Activated naive CD4-positive, alpha-beta T cell treated with anti-CD3 and anti-CD28 coated beads, Interleukin-2, amount 10 ng/mL, durations not matched to agents 7 days and 5 days (primary cell): ENCODE results near the gene ARHGEF40.
A peak's percentile ranks its signal among the peaks of the same experiment; 100 is the strongest.

Source experiments
- CTCF ChIA-PET: fragments of 350-600 bp; sonication (Branson Sonifier 250); formaldehyde crosslinking; loops from one replicate; lab custom pipeline; 2021; ENCODE audit warnings: antibody characterized with exemption; lab: Charles Lee
- DNase-seq: peaks from one replicate; pipeline ENCODE4 v3.0.0-alpha.2; 2020
- H3K27ac Mint-ChIP-seq: one replicate; pipeline ENCODE4 v1.8.0; 2021; ENCODE audit warnings: mild to moderate bottlenecking, moderate library complexity, mixed read lengths
- H3K27me3 Mint-ChIP-seq: one replicate; pipeline ENCODE4 v1.8.0; 2021; ENCODE audit warnings: mild to moderate bottlenecking, mixed read lengths
- H3K36me3 Mint-ChIP-seq: one replicate; pipeline ENCODE4 v1.8.0; 2021; ENCODE audit warnings: mixed read lengths
- H3K4me1 Mint-ChIP-seq: one replicate; pipeline ENCODE4 v1.8.0; 2021; ENCODE audit warnings: mixed read lengths
- H3K4me3 Mint-ChIP-seq: one replicate; pipeline ENCODE4 v1.8.0; 2021; ENCODE audit warnings: mild to moderate bottlenecking, moderate library complexity, mixed read lengths
- H3K9me3 Mint-ChIP-seq: one replicate; pipeline ENCODE4 v1.8.0; 2021; ENCODE audit warnings: mixed read lengths

Gene ARHGEF40

DNA sequence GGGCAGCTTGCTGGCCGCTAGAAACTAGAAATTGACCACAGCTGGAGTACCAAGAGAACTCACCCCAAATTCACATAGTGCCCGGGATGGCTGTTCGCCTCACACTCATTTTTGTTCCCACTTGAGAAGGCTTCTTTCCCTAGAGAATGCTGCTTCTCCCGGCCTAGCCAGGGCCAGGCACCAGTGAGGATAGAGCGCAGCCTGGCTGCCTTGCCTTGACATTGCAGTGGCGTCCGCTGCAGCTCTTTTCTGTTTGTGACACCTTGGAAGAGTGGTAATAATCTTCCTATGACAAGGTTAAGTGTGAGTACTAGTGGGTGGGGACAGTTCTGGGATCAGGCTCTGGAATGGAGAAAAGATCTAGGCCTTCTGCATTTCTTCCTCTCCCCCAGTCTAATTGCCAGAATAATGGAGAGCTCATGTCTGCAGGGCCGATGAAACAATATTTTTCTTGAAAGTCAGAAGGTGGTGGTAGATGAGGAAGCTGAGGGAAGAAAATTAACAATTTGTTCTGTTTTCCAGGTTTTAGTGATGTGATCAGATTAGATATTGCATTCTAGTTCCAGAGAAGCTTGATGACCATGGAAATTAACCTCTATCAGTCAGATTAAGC is 34.5 kb downstream of the ARHGEF40 start:
- no peaks in the 10 kb centered on the region for H3K36me3 Mint-ChIP-seq
- H3K9me3 Mint-ChIP-seq: no peaks in the 10 kb centered on the region
- H3K27me3 Mint-ChIP-seq: peaks cover 25% of the 10 kb centered on the region
- CTCF ChIA-PET: interaction anchor here (0.7 to 13.9 kb wide), 35 partner anchors 8 to 388 kb away, joined by 3 to 208 read pairs (median 4); partner anchors contain the start of gene ARHGEF40
- H3K27ac Mint-ChIP-seq: peak overlapping the region; percentile 81
- peak overlapping the region; percentile 90 for H3K4me3 Mint-ChIP-seq
- peaks cover 32% of the 10 kb centered on the region for H3K4me1 Mint-ChIP-seq
- DNase-seq: peak; percentile 73

DNA sequence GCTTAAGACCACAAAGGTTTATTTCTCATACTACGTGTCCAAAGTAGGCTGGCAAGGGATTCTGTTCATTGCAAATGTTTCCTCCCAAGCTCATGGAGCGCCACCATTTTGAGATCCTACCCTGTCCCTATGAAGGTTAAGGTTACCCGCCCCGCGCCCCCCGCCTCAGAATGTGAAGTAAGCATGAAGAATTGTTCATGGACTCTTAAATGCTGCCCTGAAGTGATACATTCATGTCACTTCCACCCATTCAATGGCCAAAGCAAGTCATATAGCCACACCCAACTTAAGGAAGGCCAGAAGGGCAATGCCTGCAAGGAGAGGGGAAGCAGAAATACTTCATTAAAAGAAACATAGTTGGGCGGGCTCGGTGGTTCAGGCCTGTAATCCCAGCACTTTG is 35.0 kb downstream of the ARHGEF40 start:
- Mint-ChIP-seq H3K4me1 (peaks cover 30% of the 10 kb centered on the region), H3K27ac (no peak overlapping the region), H3K27me3 (peaks cover 20% of the 10 kb centered on the region), H3K36me3 (no peaks in the 10 kb centered on the region), H3K9me3 (no peaks in the 10 kb centered on the region), H3K4me3 (peak overlapping the region; percentile 90)
- CTCF ChIA-PET: interaction anchor here (0.8 to 13.9 kb wide), 29 partner anchors 8 to 388 kb away, joined by 3 to 208 read pairs (median 5); partner anchors contain the start of gene ARHGEF40
- DNase-seq: no peak

GRCh38 chr14:21106176-21106497 is 36.0 kb downstream of the ARHGEF40 start:
- H3K9me3 Mint-ChIP-seq: no peaks in the 10 kb centered on the region
- H3K4me1 Mint-ChIP-seq: peaks cover 31% of the 10 kb centered on the region
- no peaks in the 10 kb centered on the region for H3K36me3 Mint-ChIP-seq
- no peak for DNase-seq
- no peak overlapping the region for H3K4me3 Mint-ChIP-seq
- no peak overlapping the region for H3K27ac Mint-ChIP-seq
- CTCF ChIA-PET: interaction anchor here (1.0 to 13.9 kb wide), 6 partner anchors 9 to 91 kb away, joined by 3 to 208 read pairs (median 70); no protein-coding TSS in a partner anchor
- peaks cover 13% of the 10 kb centered on the region for H3K27me3 Mint-ChIP-seq

GRCh38 chr14:21106498-21107282 is 36.6 kb downstream of the ARHGEF40 start:
- Mint-ChIP-seq H3K4me3 (no peak overlapping the region), H3K9me3 (no peaks in the 10 kb centered on the region), H3K27me3 (peaks cover 7% of the 10 kb centered on the region), H3K36me3 (no peaks in the 10 kb centered on the region), H3K27ac (peak overlapping the region; percentile 56), H3K4me1 (peaks cover 31% of the 10 kb centered on the region)
- CTCF ChIA-PET: interaction anchor here (0.6 to 13.9 kb wide), 6 partner anchors 9 to 407 kb away, joined by 3 to 208 read pairs (median 37); no protein-coding TSS in a partner anchor
- peak; percentile 86 for DNase-seq

DNA sequence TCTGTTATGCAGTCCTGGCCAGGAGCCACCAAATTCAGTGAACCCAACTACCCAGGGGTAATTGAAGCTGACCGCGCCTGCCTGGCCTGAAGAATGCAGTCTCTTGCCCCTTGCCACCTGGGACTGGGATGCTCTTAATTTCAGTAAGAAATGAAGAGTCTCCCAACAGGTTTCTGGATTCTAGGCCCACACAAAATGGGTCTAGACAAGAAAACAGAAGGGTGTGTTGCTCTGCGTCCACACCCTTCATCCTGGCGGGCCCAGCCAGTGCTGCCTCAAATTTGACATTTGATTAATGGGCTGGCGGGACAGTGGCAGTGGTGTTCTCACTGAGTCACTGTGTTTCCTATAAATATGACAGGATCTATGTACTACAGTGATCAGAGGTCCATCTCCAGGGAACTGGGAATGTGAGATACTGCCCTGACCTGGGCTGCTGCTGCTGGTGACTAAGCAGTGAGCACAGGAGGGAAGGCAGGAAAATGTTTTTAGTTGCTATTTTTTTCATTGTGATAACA is 37.2 kb downstream of the ARHGEF40 start:
- H3K27me3 Mint-ChIP-seq: peaks cover 4% of the 10 kb centered on the region
- H3K36me3 Mint-ChIP-seq: no peaks in the 10 kb centered on the region
- no peaks in the 10 kb centered on the region for H3K9me3 Mint-ChIP-seq
- no peak overlapping the region for H3K27ac Mint-ChIP-seq
- peaks cover 27% of the 10 kb centered on the region for H3K4me1 Mint-ChIP-seq
- CTCF ChIA-PET: interaction anchor here (0.6 to 13.9 kb wide), 4 partner anchors 10 to 406 kb away, joined by 3 to 208 read pairs (median 4); no protein-coding TSS in a partner anchor
- no peak for DNase-seq
- H3K4me3 Mint-ChIP-seq: no peak overlapping the region

GRCh38 chr14:21108791-21109190 is 38.7 kb downstream of the ARHGEF40 start:
- CTCF ChIA-PET: interaction anchor here (1.0 to 13.9 kb wide), 6 partner anchors 13 to 94 kb away, joined by 3 to 208 read pairs (median 9); no protein-coding TSS in a partner anchor
- Mint-ChIP-seq H3K9me3 (no peaks in the 10 kb centered on the region), H3K4me3 (no peak overlapping the region), H3K36me3 (no peaks in the 10 kb centered on the region), H3K27ac (no peak overlapping the region), H3K27me3 (peaks cover 4% of the 10 kb centered on the region), H3K4me1 (peaks cover 14% of the 10 kb centered on the region)
- no peak for DNase-seq

GRCh38 chr14:21109377-21110138 is 39.5 kb downstream of the ARHGEF40 start:
- Mint-ChIP-seq H3K36me3 (no peaks in the 10 kb centered on the region), H3K9me3 (no peaks in the 10 kb centered on the region), H3K27ac (no peak overlapping the region), H3K27me3 (peaks cover 4% of the 10 kb centered on the region), H3K4me3 (no peak overlapping the region), H3K4me1 (peaks cover 13% of the 10 kb centered on the region)
- CTCF ChIA-PET: interaction anchor here (1.3 to 13.9 kb wide), 6 partner anchors 14 to 95 kb away, joined by 3 to 208 read pairs (median 9); no protein-coding TSS in a partner anchor
- DNase-seq: no peak

GRCh38 chr14:21112255-21112654 is 42.2 kb downstream of the ARHGEF40 start:
- Mint-ChIP-seq H3K36me3 (no peaks in the 10 kb centered on the region), H3K4me1 (peaks cover 2% of the 10 kb centered on the region), H3K9me3 (no peaks in the 10 kb centered on the region), H3K4me3 (no peak overlapping the region), H3K27ac (no peak overlapping the region), H3K27me3 (no peaks in the 10 kb centered on the region)
- CTCF ChIA-PET: interaction anchor here (1.7 to 13.9 kb wide), 2 partner anchors 20 to 97 kb away, joined by 6 to 208 read pairs; no protein-coding TSS in a partner anchor
- no peak for DNase-seq

- Mint-ChIP-seq H3K9me3 (no peaks in the 10 kb centered on the region), H3K4me1 (peaks cover 2% of the 10 kb centered on the region), H3K27ac (no peak overlapping the region), H3K4me3 (no peak overlapping the region), H3K36me3 (no peaks in the 10 kb centered on the region), H3K27me3 (no peaks in the 10 kb centered on the region)
- CTCF ChIA-PET: interaction anchor here (0.9 to 1.7 kb wide), 2 partner anchors 8 to 21 kb away, joined by 4 to 6 read pairs; no protein-coding TSS in a partner anchor
- no peak for DNase-seq
Measured at GRCh38 chr14:21113369-21113768, 43.3 kb downstream of the ARHGEF40 start.

GRCh38 chr14:21118933-21119332 is 48.8 kb downstream of the ARHGEF40 start:
- CTCF ChIA-PET: no interaction called here
- Mint-ChIP-seq H3K9me3 (no peaks in the 10 kb centered on the region), H3K4me1 (no peaks in the 10 kb centered on the region), H3K36me3 (no peaks in the 10 kb centered on the region), H3K27ac (no peak overlapping the region), H3K4me3 (no peak overlapping the region), H3K27me3 (peaks cover 17% of the 10 kb centered on the region)
- no peak for DNase-seq

GRCh38 chr14:21120686-21121085 is 50.6 kb downstream of the ARHGEF40 start:
- Mint-ChIP-seq H3K4me3 (no peak overlapping the region), H3K36me3 (no peaks in the 10 kb centered on the region), H3K4me1 (no peaks in the 10 kb centered on the region), H3K9me3 (peaks cover 4% of the 10 kb centered on the region), H3K27me3 (peaks cover 17% of the 10 kb centered on the region), H3K27ac (no peak overlapping the region)
- CTCF ChIA-PET: no interaction called here
- no peak for DNase-seq

DNA sequence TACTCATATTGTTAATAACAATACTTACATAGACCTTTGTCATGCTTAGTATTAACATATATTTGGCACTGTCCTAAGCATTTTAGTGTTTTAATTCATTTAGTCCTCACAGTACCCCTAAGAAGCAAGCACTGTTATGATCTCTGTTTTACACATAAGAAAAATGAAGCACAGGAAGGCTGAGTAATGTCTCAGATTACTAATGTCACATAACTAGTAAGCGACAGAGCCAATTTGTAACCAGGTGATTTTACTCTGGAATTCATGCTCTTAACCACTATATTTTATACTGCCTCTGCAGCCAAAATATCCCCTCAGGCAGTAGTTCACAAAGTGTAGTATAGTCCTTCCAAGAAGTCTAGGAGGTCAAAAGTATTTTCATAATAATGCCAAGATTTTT is 51.0 kb downstream of the ARHGEF40 start:
- no peak overlapping the region for H3K27ac Mint-ChIP-seq
- peaks cover 17% of the 10 kb centered on the region for H3K27me3 Mint-ChIP-seq
- no peaks in the 10 kb centered on the region for H3K4me1 Mint-ChIP-seq
- CTCF ChIA-PET: no interaction called here
- H3K9me3 Mint-ChIP-seq: peaks cover 4% of the 10 kb centered on the region
- H3K4me3 Mint-ChIP-seq: no peak overlapping the region
- no peak for DNase-seq
- no peaks in the 10 kb centered on the region for H3K36me3 Mint-ChIP-seq

GRCh38 chr14:21123429-21123828 is 53.3 kb downstream of the ARHGEF40 start:
- Mint-ChIP-seq H3K27ac (no peak overlapping the region), H3K27me3 (peaks cover 21% of the 10 kb centered on the region), H3K9me3 (peaks cover 4% of the 10 kb centered on the region), H3K4me1 (no peaks in the 10 kb centered on the region), H3K36me3 (no peaks in the 10 kb centered on the region), H3K4me3 (no peak overlapping the region)
- CTCF ChIA-PET: interaction anchor here (0.6 to 1.2 kb wide), 2 partner anchors 18 to 109 kb away, joined by 3 to 5 read pairs; no protein-coding TSS in a partner anchor
- no peak for DNase-seq
